HG02870 (cell line): ENCODE data around the gene CROCC2.

ENCODE experiments used
- ATAC-seq: cut with Tn5 transposase; IDR thresholded peaks from one replicate; pipeline ENCODE4 v1.9.1; 2021; ENCODE audit warnings: mild to moderate bottlenecking, moderate library complexity; ENCODE audit not compliant: unreplicated experiment

The CROCC2 gene

DNA sequence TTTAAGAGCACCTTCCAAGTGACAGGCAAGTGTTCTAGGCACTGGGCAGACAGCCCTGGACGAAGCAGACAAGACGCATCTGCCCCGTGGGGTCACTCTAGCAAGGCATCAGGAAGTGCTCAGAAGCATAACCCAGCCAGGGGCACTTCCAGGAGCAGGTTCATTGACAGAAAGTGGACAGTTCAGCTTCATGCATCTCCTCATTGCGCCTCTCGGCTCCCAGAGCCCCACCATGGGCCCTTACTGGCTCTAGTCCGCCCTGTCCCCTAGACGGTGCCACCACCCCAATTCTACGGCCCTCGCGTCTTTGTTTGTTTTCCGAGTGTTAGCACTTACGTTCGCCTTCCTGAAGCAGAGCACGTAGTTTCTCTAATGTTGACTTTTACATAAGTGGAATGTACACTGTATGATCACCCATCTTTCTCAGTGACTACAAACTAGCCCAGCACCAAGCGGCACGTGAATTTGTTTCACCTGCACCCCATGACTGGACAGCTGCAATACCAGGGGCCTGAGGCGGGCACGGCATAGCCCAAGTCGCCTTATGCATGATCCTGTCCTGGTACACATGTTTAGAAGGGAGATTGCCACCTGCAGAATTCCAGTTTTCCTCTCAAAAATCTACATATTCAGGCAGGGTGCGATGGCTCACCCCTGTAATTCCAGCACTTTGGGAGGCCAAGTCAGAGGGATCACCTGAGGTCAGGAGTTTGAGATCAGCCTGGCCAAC lies 125.5 kb downstream of the CROCC2 start:
- no peak for ATAC-seq

DNA sequence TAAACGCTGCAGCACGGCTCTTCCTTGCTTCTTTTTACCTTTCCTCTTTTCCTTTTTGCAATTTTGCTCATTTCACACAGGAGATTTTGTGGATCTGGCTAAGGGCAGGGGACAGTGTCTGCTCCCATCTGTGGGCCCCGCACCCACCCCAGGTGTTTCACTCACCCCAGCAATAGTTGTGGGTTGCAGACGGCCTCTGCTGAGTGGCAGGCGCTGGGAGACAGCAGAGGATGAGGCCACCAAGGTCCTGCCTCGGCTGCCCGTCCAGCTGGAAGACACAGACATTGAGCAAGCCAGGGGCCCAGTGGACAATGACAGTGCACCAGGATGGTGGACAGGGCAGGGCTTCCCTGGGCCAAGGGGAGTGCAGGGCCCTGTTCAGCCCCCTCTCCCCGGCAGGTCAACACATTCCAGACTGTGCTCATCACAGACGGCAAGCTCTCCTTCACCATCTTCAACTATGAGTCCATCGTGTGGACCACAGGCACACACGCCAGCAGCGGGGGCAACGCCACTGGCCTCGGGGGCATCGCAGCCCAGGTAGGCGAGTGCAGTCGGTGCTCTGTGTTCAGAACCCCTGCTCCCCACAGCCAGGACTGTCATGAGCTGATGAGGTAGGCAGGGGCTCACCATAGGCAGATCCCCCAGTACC lies 127.3 kb downstream of the CROCC2 start:
- no peak for ATAC-seq

- ATAC-seq, result no peak
Observed at GRCh38 chr2:241033994-241034393, 127.9 kb downstream of the CROCC2 start.

DNA sequence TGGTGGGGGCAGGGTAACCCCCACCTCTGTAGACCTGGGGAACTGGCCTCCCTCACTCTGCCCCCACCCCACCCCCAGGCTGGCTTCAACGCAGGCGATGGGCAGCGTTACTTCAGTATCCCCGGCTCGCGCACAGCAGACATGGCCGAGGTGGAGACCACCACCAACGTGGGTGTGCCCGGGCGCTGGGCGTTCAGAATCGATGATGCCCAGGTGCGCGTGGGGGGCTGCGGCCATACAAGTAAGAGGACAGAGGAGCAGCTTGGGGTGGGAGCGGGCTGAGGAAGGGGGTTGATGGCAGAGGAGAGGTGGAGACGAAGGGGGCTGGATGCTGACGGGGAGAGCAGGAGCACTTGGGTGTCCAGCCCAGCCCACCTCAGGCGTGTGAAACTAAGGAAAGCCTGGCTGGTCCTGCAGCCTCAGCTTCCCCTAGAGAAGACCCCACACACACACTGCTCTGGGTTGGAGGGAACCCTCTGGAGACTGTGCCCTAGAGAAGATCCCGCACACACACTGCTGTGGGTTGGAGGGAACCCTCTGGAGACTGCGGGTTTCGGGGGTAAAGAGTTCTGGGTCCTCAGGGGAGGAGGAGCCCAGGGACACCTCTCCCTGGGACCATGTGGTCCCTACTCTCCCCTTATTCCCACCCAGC lies 128.5 kb downstream of the CROCC2 start:
- ATAC-seq, result no peak

- no peak for ATAC-seq
Observed at GRCh38 chr2:241035142-241035817, 129.1 kb downstream of the CROCC2 start.

GRCh38 chr2:241035818-241036396 lies 129.8 kb downstream of the CROCC2 start:
- ATAC-seq, result no peak

DNA sequence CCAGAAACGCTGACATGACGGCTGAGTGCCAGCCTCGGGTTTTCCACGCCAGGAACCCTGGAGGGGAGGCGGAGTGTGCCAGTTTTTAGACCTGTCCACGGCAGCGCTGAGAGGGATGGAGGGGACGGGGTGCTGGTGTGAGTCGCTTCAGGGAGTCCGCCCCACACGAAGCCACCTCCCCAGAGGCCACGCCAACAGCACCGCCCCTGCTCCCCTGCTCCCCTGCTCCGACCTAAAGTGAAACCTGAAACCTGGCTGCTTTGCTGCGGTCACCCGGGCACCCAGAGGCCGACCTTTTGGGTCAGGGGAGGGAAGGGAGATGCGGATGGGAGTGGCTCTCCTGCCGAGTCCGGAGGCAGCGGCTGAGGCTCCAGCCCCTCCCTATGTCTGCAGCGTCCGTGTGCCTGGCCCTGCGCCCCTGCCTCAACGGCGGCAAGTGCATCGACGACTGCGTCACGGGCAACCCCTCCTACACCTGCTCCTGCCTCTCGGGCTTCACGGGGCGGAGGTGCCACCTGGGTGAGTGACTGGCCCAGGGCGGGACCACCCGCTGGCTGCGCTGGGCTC lies 130.3 kb downstream of the CROCC2 start:
- no peak for ATAC-seq

DNA sequence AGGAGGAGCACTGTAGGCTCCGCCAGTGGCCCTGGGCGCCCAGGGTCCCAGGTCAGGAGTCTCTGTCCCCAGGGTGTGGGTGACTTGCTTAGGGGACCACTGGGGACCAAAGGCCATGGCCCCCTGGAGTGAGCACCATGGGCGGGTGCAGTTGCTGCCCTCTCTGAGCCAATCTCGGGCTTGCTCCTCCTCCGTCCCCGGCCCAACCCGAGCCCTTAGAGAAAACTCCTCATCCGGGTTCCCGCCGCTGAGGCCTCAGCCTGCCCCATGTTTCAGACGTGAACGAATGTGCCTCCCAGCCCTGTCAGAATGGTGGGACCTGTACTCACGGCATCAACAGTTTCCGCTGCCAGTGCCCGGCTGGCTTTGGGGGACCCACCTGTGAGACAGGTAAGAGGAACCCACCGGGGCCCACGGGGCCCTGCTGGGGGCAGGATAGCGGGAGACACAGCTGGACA lies 130.9 kb downstream of the CROCC2 start:
- no peak for ATAC-seq

DNA sequence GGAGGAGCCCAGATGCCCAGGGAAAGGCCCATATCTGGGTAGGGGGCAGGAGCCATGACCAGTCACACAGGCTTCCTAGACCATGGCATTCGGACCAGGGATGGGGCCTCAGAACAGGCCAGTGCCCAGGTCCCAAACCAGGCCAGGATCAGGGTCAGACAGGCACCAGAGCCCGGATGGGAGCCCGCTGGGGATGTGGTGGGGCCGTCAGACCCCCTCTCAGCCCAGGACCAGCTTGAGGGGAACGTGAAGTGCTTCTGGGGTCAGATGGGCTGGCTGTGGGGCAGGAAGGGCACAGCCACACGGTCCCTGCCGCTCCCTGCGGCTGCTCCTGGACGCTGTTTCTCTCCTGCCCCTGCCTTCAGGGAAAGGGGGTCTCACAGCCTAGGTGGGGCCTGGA lies 131.4 kb downstream of the CROCC2 start:
- no peak for ATAC-seq

DNA sequence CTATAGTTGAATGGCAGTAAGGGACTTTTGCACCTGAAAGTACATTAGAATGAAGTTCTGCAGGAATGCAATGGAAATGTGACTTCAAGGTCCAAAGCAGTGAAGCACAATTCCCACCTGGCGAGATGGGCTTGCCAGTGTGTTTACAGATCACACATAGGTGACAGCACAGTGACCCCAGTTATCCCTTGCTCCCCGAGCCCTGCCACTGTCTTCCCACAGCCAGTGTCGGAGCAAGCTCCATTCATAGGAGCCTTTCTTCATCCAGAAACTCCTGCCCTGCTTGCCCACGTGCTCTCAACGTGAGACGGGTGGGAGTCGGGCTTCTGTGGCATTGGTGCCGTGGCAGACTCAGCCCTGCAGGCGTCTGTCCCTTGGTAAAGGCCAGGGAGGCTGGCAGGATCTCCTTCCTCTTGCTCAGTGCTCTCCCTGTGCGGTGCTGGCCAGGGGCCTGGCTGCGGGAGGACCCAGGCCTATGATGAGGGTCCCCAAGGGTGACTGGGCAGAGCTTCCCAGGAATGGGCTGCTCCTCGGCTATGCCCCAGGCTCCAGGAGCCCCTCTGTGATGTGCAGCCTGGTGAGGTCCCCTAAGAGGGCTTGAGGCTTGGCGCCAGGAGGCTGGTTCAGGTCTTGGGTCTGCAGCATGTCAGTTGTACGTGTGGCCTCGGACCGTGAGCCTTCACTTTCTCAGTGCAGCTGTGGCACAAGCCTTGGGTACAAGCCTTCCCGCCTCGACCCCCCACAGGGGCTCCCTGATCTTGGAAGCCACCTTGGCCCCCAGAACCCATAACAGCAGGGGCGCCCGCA lies 132.4 kb downstream of the CROCC2 start:
- no peak for ATAC-seq

GRCh38 chr2:241039416-241039815 lies 133.3 kb downstream of the CROCC2 start:
- no peak for ATAC-seq

- ATAC-seq, result no peak
Observed at GRCh38 chr2:241040081-241040803, 134.1 kb downstream of the CROCC2 start.

GRCh38 chr2:241041589-241042158 lies 135.5 kb downstream of the CROCC2 start:
- peak; percentile 83 for ATAC-seq
